NCI-H146 treated with DMSO at 0.1 percent for 48 hours (cell line): ENCODE measurements around the gene PITPNB.

Source experiments
- DNase-seq: peaks from one replicate; lab custom pipeline; 2025; ENCODE audit not compliant: unreplicated experiment; lab: John Stamatoyannopoulos, UW

PITPNB gene

GRCh38 chr22:27863001-27863400, 56.1 kb downstream of the PITPNB start:
- DNase-seq: no peak

- no peak for DNase-seq
Measured at GRCh38 chr22:27859336-27859735, 59.7 kb downstream of the PITPNB start.

- DNase-seq: no peak
Measured at GRCh38 chr22:27858626-27859025, 60.4 kb downstream of the PITPNB start.

GRCh38 chr22:27857443-27857842, 61.6 kb downstream of the PITPNB start:
- no peak for DNase-seq

GRCh38 chr22:27856386-27856785, 62.7 kb downstream of the PITPNB start:
- DNase-seq: no peak

GRCh38 chr22:27853424-27853823, 65.6 kb downstream of the PITPNB start:
- DNase-seq: no peak

GRCh38 chr22:27851974-27852746, 66.9 kb downstream of the PITPNB start:
- DNase-seq: no peak

GRCh38 chr22:27850000-27850521, 69.0 kb downstream of the PITPNB start:
- DNase-seq: no peak

GRCh38 chr22:27848005-27848404, 71.1 kb downstream of the PITPNB start:
- DNase-seq: no peak

GRCh38 chr22:27846910-27847309, 72.1 kb downstream of the PITPNB start:
- DNase-seq: no peak

GRCh38 chr22:27846248-27846757, 72.8 kb downstream of the PITPNB start:
- DNase-seq: no peak

- no peak for DNase-seq
Measured at GRCh38 chr22:27845644-27846043, 73.4 kb downstream of the PITPNB start.

- no peak for DNase-seq
Measured at GRCh38 chr22:27844656-27845591, 74.1 kb downstream of the PITPNB start.

GRCh38 chr22:27844256-27844655, 74.8 kb downstream of the PITPNB start:
- no peak for DNase-seq

- no peak for DNase-seq
Measured at GRCh38 chr22:27843441-27843840, 75.6 kb downstream of the PITPNB start.

- no peak for DNase-seq
Measured at GRCh38 chr22:27842669-27843431, 76.2 kb downstream of the PITPNB start.

GRCh38 chr22:27842201-27842600, 76.9 kb downstream of the PITPNB start:
- DNase-seq: no peak

GRCh38 chr22:27840436-27840835, 78.6 kb downstream of the PITPNB start:
- DNase-seq: no peak

- no peak for DNase-seq
Measured at GRCh38 chr22:27839057-27839660, 79.9 kb downstream of the PITPNB start.

- DNase-seq: no peak
Measured at GRCh38 chr22:27836181-27836580, 82.9 kb downstream of the PITPNB start.
